CD14-positive monocyte (primary cell): ENCODE data around the gene GPR52. TPM values are rescaled to one million over a fixed set of nuclear protein-coding genes. Genes with fewer than 3 reads are reported as not detected.
A peak's percentile ranks its signal among the peaks of the same experiment; 100 is the strongest.

Source experiments
- DNase-seq, 3 donors: peaks; one replicate each; pipeline ENCODE4 v3.0.0-alpha.2; 2011 to 2022
- H2AFZ ChIP-seq: 2 replicates; pipeline ENCODE4 v1.6.0; 2012; ENCODE audit warnings: mild to moderate bottlenecking, low read depth, low read length, inconsistent platforms; ENCODE audit not compliant: insufficient read depth, poor library complexity, severe bottlenecking
- H3K27ac ChIP-seq, 2 donors: 1 replicate in 1 of 2; 2 replicates in 1 of 2; pipeline ENCODE4 v1.5.1; 2012 to 2013; ENCODE audit warnings: low read length in 2 of 2, control low read depth in 1 of 2, inconsistent platforms in 1 of 2, low read depth in 1 of 2, mild to moderate bottlenecking in 1 of 2
- H3K27me3 ChIP-seq, 2 donors: one replicate each; pipeline versions ENCODE4 v1.6.0 to v1.6.1; 2011 to 2013; ENCODE audit warnings: low read length in 2 of 2; ENCODE audit not compliant: control insufficient read depth in 2 of 2, insufficient read depth in 2 of 2
- H3K36me3 ChIP-seq, 2 donors: replicated peaks in 1 of 2; 1 replicate in 1 of 2; 2 replicates in 1 of 2; pipeline versions ENCODE4 v1.5.1 to v1.6.1; 2012 to 2013; ENCODE audit warnings: low read length in 2 of 2, control low read depth in 1 of 2, inconsistent platforms in 1 of 2, mild to moderate bottlenecking in 1 of 2; ENCODE audit not compliant: insufficient read depth in 2 of 2, control insufficient read depth in 1 of 2
- H3K4me1 ChIP-seq, 2 donors: 1 replicate in 1 of 2; 2 replicates in 1 of 2; pipeline versions ENCODE4 v1.5.1 to v1.6.1; 2012 to 2013; ENCODE audit warnings: low read length in 2 of 2, control low read depth in 1 of 2, inconsistent platforms in 1 of 2, mild to moderate bottlenecking in 1 of 2, moderate library complexity in 1 of 2; ENCODE audit not compliant: insufficient read depth in 2 of 2, control insufficient read depth in 1 of 2
- H3K4me2 ChIP-seq: replicated peaks from 2 replicates; pipeline ENCODE3; 2012; ENCODE audit warnings: low read length, moderate library complexity, mild to moderate bottlenecking; ENCODE audit not compliant: poor library complexity, severe bottlenecking; ENCODE audit errors: extremely low read depth
- H3K4me3 ChIP-seq, 3 experiments: fragments of 200-600 bp in 1 of 3; sonication (generic) in 1 of 3; replicated peaks in 1 of 3; 1 replicate in 2 of 3; 2 replicates in 1 of 3; pipeline ENCODE4 v1.5.1; 2011 to 2013; ENCODE audit warnings: low read length in 3 of 3, mild to moderate bottlenecking in 3 of 3, control low read depth in 2 of 3, low read depth in 2 of 3, inconsistent platforms in 1 of 3, moderate library complexity in 1 of 3
- H3K79me2 ChIP-seq: 2 replicates; pipeline ENCODE4 v1.6.0; 2012; ENCODE audit warnings: mild to moderate bottlenecking, control low read depth, inconsistent platforms, low read length, moderate library complexity; ENCODE audit not compliant: insufficient read depth
- H3K9ac ChIP-seq: 2 replicates; pipeline ENCODE4 v1.6.0; 2017; ENCODE audit warnings: low read length, mild to moderate bottlenecking; ENCODE audit not compliant: insufficient read depth, poor library complexity, severe bottlenecking
- H3K9me3 ChIP-seq, 2 donors: replicated peaks in 1 of 2; 1 replicate in 1 of 2; 2 replicates in 1 of 2; pipeline versions ENCODE4 v1.5.1 to v1.6.1; 2012 to 2013; ENCODE audit warnings: low read length in 2 of 2, control low read depth in 1 of 2; ENCODE audit not compliant: control insufficient read depth in 1 of 2, insufficient read depth in 1 of 2
- H4K20me1 ChIP-seq: 2 replicates; pipeline ENCODE4 v1.6.0; 2012; ENCODE audit warnings: mild to moderate bottlenecking, low read length, control low read depth, moderate library complexity; ENCODE audit not compliant: insufficient read depth
- H3K27ac Mint-ChIP-seq, 7 donors: one replicate each; pipeline ENCODE4 v1.8.0; 2020; ENCODE audit warnings: mild to moderate bottlenecking in 7 of 7, mixed read lengths in 7 of 7, moderate library complexity in 6 of 7, inconsistent platforms in 2 of 7
- H3K27me3 Mint-ChIP-seq, 3 donors: one replicate each; pipeline ENCODE4 v1.8.0; 2021 to 2022; ENCODE audit warnings: low read depth in 3 of 3, mild to moderate bottlenecking in 3 of 3, mixed read lengths in 3 of 3, moderate library complexity in 3 of 3, inconsistent platforms in 1 of 3
- H3K36me3 Mint-ChIP-seq, 2 donors: one replicate each; pipeline ENCODE4 v1.8.0; 2020; ENCODE audit warnings: mixed read lengths in 2 of 2, inconsistent platforms in 1 of 2, mild to moderate bottlenecking in 1 of 2
- H3K4me1 Mint-ChIP-seq: one replicate; pipeline ENCODE4 v1.8.0; 2020; ENCODE audit warnings: mild to moderate bottlenecking, mixed read lengths
- H3K4me3 Mint-ChIP-seq, 2 donors: one replicate each; pipeline ENCODE4 v1.8.0; 2020; ENCODE audit warnings: mild to moderate bottlenecking in 2 of 2, mixed read lengths in 2 of 2, moderate library complexity in 1 of 2
- H3K9me3 Mint-ChIP-seq, 7 donors: one replicate each; pipeline ENCODE4 v1.8.0; 2020 to 2022; ENCODE audit warnings: mixed read lengths in 7 of 7, mild to moderate bottlenecking in 6 of 7, moderate library complexity in 6 of 7, inconsistent platforms in 2 of 7
- WGBS: methylation state at CpG from one replicate; pipeline ENCODE4 v1.1.5; 2013; ENCODE audit warnings: missing lambda C conversion rate; ENCODE audit not compliant: insufficient coverage; 5-methylcytosine and 5-hydroxymethylcytosine counted together
- intact Hi-C, 2 donors: fragments of 100-400 bp; cut with micrococcal nuclease; formaldehyde crosslinking; loops; one replicate each; pipeline versions ENCODE4 v1.15.0 to v1.15.1; 2023
- polyA plus RNA-seq, 3 donors: library from polyadenylated mRNA; depleted of rRNA in 1 of 3; unstranded in 2 of 3; stranded (reverse) in 1 of 3; fragments of 300-500 nt in 2 of 3; fragments of >200 nt in 1 of 3; fragmentation: Illumina TruSeq in 2 of 3; gene quantifications; 1 replicate in 2 of 3; 2 replicates in 1 of 3; pipeline ENCODE4 v1.2.3, GENCODE V29; 2012 to 2021
- TF ChIP-seq, protein P1 (sequence below): fragments of 200-600 bp; IDR thresholded peaks from one replicate; pipeline ENCODE4 v1.8.0; 2022; ENCODE audit warnings: antibody characterized with exemption, mild to moderate bottlenecking

Gene GPR52
- polyA plus RNA-seq, 3 donors = 0.21 TPM; not detected in 2

GRCh38 chr1:174491606-174492005, 43.8 kb downstream of the GPR52 start:
- no peaks in the 10 kb centered on the region for H3K27me3 Mint-ChIP-seq
- WGBS = 100% methylated on average over 1 of the region's 2 CpGs
- Histone ChIP-seq H3K4me1 (no peaks in the 10 kb centered on the region), H3K36me3 (no peaks in the 10 kb centered on the region), H2AFZ (no peak overlapping the region), H3K9ac (no peak overlapping the region), H3K27me3 (no peaks in the 10 kb centered on the region), H3K4me2 (no peak overlapping the region), H3K79me2 (no peaks in the 10 kb centered on the region), H4K20me1 (no peaks in the 10 kb centered on the region), H3K9me3 (no peaks in the 10 kb centered on the region), H3K4me3 (no peak overlapping the region), H3K27ac (no peak overlapping the region)
- no peaks in the 10 kb centered on the region for H3K4me1 Mint-ChIP-seq
- H3K27ac Mint-ChIP-seq = no peak overlapping the region
- DNase-seq = no peak
- H3K36me3 Mint-ChIP-seq = no peaks in the 10 kb centered on the region
- TF ChIP-seq, protein P1, sequence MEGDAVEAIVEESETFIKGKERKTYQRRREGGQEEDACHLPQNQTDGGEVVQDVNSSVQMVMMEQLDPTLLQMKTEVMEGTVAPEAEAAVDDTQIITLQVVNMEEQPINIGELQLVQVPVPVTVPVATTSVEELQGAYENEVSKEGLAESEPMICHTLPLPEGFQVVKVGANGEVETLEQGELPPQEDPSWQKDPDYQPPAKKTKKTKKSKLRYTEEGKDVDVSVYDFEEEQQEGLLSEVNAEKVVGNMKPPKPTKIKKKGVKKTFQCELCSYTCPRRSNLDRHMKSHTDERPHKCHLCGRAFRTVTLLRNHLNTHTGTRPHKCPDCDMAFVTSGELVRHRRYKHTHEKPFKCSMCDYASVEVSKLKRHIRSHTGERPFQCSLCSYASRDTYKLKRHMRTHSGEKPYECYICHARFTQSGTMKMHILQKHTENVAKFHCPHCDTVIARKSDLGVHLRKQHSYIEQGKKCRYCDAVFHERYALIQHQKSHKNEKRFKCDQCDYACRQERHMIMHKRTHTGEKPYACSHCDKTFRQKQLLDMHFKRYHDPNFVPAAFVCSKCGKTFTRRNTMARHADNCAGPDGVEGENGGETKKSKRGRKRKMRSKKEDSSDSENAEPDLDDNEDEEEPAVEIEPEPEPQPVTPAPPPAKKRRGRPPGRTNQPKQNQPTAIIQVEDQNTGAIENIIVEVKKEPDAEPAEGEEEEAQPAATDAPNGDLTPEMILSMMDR = no peak
- no peak overlapping the region for H3K4me3 Mint-ChIP-seq
- intact Hi-C loops = no loop called here
- H3K9me3 Mint-ChIP-seq = peaks cover 0 to 6% (median 2%) of the 10 kb centered on the region in 7 donors

GRCh38 chr1:174497478-174497877, 49.7 kb downstream of the GPR52 start:
- no peak overlapping the region for H2AFZ ChIP-seq
- no peak overlapping the region for H3K4me3 ChIP-seq
- H3K36me3 ChIP-seq = no peaks in the 10 kb centered on the region
- H3K79me2 ChIP-seq = no peaks in the 10 kb centered on the region
- intact Hi-C loops = no loop called here
- H3K4me1 ChIP-seq = no peaks in the 10 kb centered on the region
- no peak overlapping the region for H3K4me2 ChIP-seq
- TF ChIP-seq, protein P1 = no peak
- no peak overlapping the region for H3K27ac ChIP-seq
- Mint-ChIP-seq H3K36me3 (no peaks in the 10 kb centered on the region), H3K4me1 (no peaks in the 10 kb centered on the region), H3K27me3 (no peaks in the 10 kb centered on the region), H3K27ac (peak overlapping the region in 1 of 7 donors; percentile 37), H3K9me3 (peaks cover 0 to 3% (median 0%) of the 10 kb centered on the region in 7 donors), H3K4me3 (no peak overlapping the region)
- no peaks in the 10 kb centered on the region for H3K27me3 ChIP-seq
- no peaks in the 10 kb centered on the region for H3K9me3 ChIP-seq
- no peak overlapping the region for H3K9ac ChIP-seq
- no peak for DNase-seq
- no peaks in the 10 kb centered on the region for H4K20me1 ChIP-seq
